Aorta (tissue), 5 donors: ENCODE data around the gene DEAF1. TPM values are rescaled to one million over a fixed set of nuclear protein-coding genes. Genes with fewer than 3 reads are reported as not detected.
"Not testable (repeated sequence)": the region's sequence is repeated elsewhere in the genome, so short reads cannot be mapped to it uniquely, and the experiment has no call there.

ENCODE experiments used
- ATAC-seq: fragments of 200-7000 bp; cut with Tn5 transposase; one replicate; pipeline ENCODE4 v1.9.1; 2022; ENCODE audit warnings: moderate library complexity; ENCODE audit not compliant: low FRiP score
- DNase-seq, 2 donors: peaks; one replicate each; pipeline ENCODE4 v3.0.0-alpha.2; 2020
- H3K27ac ChIP-seq, 2 donors: one replicate each; pipeline ENCODE4 v1.5.1; 2013; ENCODE audit warnings: low read length in 2 of 2, mild to moderate bottlenecking in 2 of 2, moderate library complexity in 2 of 2, control low read depth in 1 of 2, inconsistent platforms in 1 of 2, low read depth in 1 of 2
- H3K27me3 ChIP-seq, 2 donors: one replicate each; pipeline ENCODE4 v1.6.1; 2013; ENCODE audit warnings: control low read depth in 1 of 2, low read length in 1 of 2, mild to moderate bottlenecking in 1 of 2, moderate library complexity in 1 of 2; ENCODE audit not compliant: insufficient read depth in 2 of 2, control insufficient read depth in 1 of 2
- H3K36me3 ChIP-seq, 2 donors: one replicate each; pipeline ENCODE4 v1.6.1; 2013; ENCODE audit warnings: control low read depth in 1 of 2, low read length in 1 of 2, mild to moderate bottlenecking in 1 of 2; ENCODE audit not compliant: insufficient read depth in 2 of 2, control insufficient read depth in 1 of 2
- H3K4me1 ChIP-seq, 2 donors: one replicate each; pipeline ENCODE4 v1.6.1; 2013; ENCODE audit warnings: low read length in 2 of 2, control low read depth in 1 of 2, mild to moderate bottlenecking in 1 of 2, moderate library complexity in 1 of 2; ENCODE audit not compliant: insufficient read depth in 2 of 2, control insufficient read depth in 1 of 2
- H3K4me3 ChIP-seq, 2 donors: one replicate each; pipeline ENCODE4 v1.5.1; 2013; ENCODE audit warnings: low read length in 2 of 2, control low read depth in 1 of 2, mild to moderate bottlenecking in 1 of 2
- H3K9me3 ChIP-seq: one replicate; pipeline ENCODE4 v1.6.1; 2013; ENCODE audit warnings: mild to moderate bottlenecking, low read length; ENCODE audit not compliant: control insufficient read depth
- WGBS, 2 donors: extraction: QIAGEN DNeasy Blood & Tissue Kit; methylation state at CpG; one replicate each; pipeline ENCODE4 v1.1.7; 2013; 5-methylcytosine and 5-hydroxymethylcytosine counted together
- intact Hi-C, 2 donors: fragments of 100-400 bp; cut with DNase I; formaldehyde crosslinking; loops; one replicate each; pipeline versions ENCODE4 v1.14.2 to v1.15.0; 2022
- polyA plus RNA-seq, 2 donors: library from polyadenylated mRNA; stranded (reverse); fragments of 200-250 nt; gene quantifications; one replicate each; pipeline ENCODE4 v1.2.3, GENCODE V29; 2013
- total RNA-seq, 2 donors: library from RNA; stranded (reverse); fragmentation: NEBNext Ultra II Directional; extraction: Animal tissue kit (Norgen Biotek cat#: 25700); gene quantifications; one replicate each; pipeline ENCODE4 v1.2.1, GENCODE V29; 2021
- donor health status: healthy with polysubstance abuse.
- donor health status: Bipolar disorder and iron deficiency.
- donor health status: DM: no; HTN: no; CAD: no.
- donor health status: DM: no; HTN: no; CAD: no.
- donor health status: DM: yes; HTN: yes; CAD: no.

DEAF1 gene
- total and polyA plus RNA-seq, 4 donors, result 15.7 to 59.5 (median 42.6) TPM

DNA sequence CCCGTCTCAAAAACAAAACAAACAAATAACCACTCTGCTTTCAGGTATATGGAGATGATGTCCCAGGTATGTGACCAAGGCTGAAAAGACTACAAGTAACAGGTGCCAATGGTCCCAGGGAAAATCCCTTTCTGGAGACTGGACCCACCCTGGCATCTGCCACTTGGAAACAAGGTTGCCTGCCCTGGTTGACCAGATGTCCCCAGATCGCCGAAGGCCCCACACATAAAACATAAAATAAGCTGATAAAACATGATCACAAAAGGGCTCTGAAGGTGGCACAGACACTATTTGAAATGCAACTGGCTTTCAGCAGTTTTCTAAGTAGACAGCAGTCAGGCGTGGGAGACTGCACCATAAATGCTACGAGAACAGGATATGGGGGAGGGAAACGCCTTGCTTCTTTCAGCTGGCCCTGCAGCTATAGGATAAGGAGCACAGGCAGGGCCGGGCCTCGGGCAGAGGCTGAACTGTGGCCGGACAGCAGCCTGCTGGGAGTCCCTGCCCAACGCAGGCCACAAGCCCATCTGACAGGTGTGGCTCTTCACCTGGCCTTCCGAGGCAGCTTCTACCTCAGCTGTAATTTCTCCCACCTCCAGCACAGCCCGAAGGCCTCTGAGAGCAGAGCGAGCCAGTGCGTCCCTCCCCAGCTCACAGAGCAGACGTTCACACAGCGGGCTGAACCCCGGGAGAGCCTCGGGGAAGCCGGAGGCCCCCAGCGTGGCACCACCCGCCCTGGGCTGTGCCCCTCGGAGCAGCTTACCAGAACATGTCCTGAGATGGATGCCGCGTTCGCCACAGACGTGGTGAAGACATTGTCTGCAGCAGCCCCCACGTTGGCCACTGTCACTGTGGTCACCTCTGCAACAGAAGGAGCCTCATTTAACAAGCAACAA, 4.0 kb downstream of the DEAF1 start:
- intact Hi-C loops, result no loop called here
- H3K36me3 ChIP-seq, result peaks cover 0 to 4% of the 10 kb centered on the region in 2 donors

DNA sequence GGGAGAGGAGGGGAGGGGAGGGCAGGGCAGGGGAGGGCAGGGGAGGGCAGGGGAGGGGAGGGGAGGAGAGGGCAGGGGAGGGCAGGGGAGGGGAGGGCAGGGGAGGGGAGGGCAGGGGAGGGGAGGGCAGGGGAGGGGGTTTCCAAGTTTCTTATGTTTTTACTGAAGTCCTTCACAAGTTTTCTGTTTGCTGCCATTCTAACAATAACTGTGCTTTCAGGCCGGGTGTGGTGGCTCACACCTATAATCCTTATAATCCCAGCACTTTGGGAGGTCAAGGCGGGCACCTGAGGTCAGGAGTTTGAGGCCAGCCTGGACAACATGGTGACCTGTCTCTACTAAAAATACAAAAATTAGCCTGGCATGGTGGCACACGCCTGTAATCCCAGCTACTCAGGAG, 4.8 kb downstream of the DEAF1 start:
- H3K4me3 ChIP-seq, intact Hi-C loops, H3K27ac ChIP-seq, DNase-seq, H3K4me1 ChIP-seq, ATAC-seq, H3K36me3 ChIP-seq, H3K9me3 ChIP-seq, H3K27me3 ChIP-seq: not testable (repeated sequence)
- WGBS, 2 donors, result 94 to 97% methylated on average over 3 of the region's 3 CpGs

More for the DNA sequence above, 4.0 kb downstream of the DEAF1 start:
- Histone ChIP-seq H3K4me1 (no peaks in the 10 kb centered on the region), H3K9me3 (no peaks in the 10 kb centered on the region), H3K27ac (no peak overlapping the region), H3K27me3 (no peaks in the 10 kb centered on the region), H3K4me3 (no peak overlapping the region)
- ATAC-seq (no peak), DNase-seq (no peak)
- WGBS, 2 donors, result 82% methylated on average over 27 of the region's 27 CpGs

DNA sequence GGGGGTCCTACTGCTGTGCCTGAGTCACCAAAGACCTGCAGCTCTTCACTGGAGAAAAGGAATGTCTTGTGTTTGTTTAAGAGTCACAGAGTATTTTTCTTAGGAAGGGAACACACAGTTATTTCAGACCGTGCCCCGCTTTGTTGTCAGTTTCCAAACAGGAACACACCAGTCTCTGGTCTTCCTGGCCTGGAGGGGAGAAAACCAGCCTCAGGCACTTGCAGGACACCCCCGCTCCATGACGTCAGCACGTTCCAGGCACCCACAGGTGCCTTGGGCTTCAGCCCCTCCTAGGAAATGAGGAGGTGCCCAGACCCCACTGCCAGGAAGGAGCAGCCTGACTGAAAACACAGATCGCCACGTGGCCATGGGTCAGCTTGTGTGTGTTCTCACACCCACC, 5.4 kb downstream of the DEAF1 start:
- H3K9me3 ChIP-seq, result no peaks in the 10 kb centered on the region
- intact Hi-C loops, result no loop called here
- H3K4me3 ChIP-seq, result no peak overlapping the region
- no peak overlapping the region for H3K27ac ChIP-seq
- H3K36me3 ChIP-seq, result peaks cover 0 to 4% of the 10 kb centered on the region in 2 donors
- no peaks in the 10 kb centered on the region for H3K4me1 ChIP-seq
- H3K27me3 ChIP-seq, result no peaks in the 10 kb centered on the region
- WGBS, 2 donors, result 69 to 77% methylated on average over 7 of the region's 7 CpGs
- ATAC-seq, result no peak
- no peak for DNase-seq

DNA sequence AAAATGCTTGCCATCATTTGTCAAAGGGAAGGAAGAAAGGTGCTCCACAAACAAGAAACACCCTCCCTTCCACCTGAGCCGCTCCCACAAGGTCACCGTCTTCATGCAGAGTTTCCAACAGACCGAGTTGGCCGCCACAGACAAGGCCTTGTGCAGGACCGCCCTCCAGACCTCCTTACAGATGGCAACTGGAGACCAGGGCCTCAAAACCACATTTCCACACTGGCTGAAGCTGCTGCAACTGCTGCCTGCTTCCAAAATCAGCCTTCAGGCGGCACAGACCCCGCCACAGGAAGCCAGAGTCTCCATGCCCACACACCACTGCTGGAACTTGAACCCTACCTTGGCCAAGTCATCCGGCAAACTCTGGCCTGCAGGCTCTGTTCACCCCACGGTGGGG, 6.3 kb downstream of the DEAF1 start:
- Histone ChIP-seq H3K36me3 (peaks cover 0 to 4% of the 10 kb centered on the region in 2 donors), H3K27me3 (no peaks in the 10 kb centered on the region), H3K9me3 (no peaks in the 10 kb centered on the region), H3K27ac (no peak overlapping the region), H3K4me3 (no peak overlapping the region), H3K4me1 (no peaks in the 10 kb centered on the region)
- intact Hi-C loops, result no loop called here
- no peak for ATAC-seq
- DNase-seq, result no peak
- 91 to 92% methylated on average over 9 of the region's 9 CpGs for WGBS, 2 donors

DNA sequence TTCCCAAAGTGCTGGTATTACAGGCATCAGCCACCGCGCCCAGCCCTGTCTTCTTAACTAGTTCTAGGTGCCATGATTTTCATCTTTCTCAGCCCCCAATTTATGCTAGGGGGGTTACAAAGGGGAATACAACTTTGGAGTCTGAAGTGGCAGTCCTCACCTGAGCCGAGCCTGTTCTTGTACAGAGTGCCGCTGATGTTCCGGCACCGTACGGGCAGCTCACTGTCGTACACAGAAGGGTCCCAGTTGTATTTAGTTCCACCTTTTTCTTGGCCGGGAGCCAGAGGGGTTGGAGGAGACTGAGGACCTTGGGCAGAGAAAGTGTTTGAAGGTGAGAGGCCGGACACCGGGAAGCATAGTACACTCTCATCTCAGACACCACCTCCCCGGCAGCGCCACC, 7.3 kb downstream of the DEAF1 start:
- H3K9me3 ChIP-seq, result no peaks in the 10 kb centered on the region
- no peak overlapping the region for H3K27ac ChIP-seq
- DNase-seq (no peak), ATAC-seq (no peak)
- intact Hi-C loops, result no loop called here
- no peak overlapping the region for H3K4me3 ChIP-seq
- H3K4me1 ChIP-seq, result no peaks in the 10 kb centered on the region
- peaks cover under 1 to 4% of the 10 kb centered on the region in 2 donors for H3K36me3 ChIP-seq
- 86 to 88% methylated on average over 13 of the region's 13 CpGs for WGBS, 2 donors
- H3K27me3 ChIP-seq, result no peaks in the 10 kb centered on the region

DNA sequence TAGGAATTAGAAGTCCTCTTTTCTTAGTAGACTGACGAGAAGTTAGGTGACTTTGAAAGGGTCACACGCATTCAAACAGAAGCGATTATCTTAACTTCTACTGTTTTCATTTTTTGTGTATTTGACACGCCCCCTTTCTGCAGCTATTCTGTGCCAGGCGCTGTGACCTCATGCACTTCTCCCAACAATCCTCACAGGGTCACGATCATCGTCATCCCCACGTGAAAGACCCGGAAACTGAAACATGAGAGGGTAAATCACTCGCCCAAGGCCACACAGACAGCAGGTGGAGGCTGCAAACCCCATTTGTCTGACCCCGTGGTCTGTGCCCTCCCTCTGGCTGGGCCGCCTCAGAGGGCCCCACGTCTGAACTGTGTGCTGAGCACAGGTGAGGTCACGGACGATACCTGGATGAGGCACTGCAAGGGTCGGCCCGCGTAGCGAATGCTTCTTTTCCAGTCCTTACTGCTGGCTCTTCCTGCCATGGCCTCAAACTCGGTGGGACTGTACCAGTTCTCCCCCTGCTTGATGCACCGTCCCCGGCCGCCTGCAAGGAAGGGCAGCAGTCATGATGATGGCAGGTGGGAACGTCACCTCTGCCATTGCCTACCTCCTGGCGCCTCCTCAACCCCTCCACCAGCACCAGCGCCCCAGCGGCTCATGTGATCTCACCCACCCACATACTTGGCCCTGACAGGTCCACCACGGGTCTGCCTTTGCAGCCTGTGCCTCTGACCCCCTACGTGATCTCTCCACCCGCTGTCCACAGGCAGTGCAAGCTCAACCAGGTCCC, 8.4 kb downstream of the DEAF1 start:
- 89 to 92% methylated on average over 30 of the region's 30 CpGs for WGBS, 2 donors
- intact Hi-C loops, result no loop called here
- Histone ChIP-seq H3K4me3 (no peak overlapping the region), H3K9me3 (no peaks in the 10 kb centered on the region), H3K4me1 (no peaks in the 10 kb centered on the region), H3K36me3 (peaks cover 3 to 4% of the 10 kb centered on the region in 2 donors), H3K27ac (no peak overlapping the region), H3K27me3 (no peaks in the 10 kb centered on the region)
- DNase-seq (no peak), ATAC-seq (no peak)

DNA sequence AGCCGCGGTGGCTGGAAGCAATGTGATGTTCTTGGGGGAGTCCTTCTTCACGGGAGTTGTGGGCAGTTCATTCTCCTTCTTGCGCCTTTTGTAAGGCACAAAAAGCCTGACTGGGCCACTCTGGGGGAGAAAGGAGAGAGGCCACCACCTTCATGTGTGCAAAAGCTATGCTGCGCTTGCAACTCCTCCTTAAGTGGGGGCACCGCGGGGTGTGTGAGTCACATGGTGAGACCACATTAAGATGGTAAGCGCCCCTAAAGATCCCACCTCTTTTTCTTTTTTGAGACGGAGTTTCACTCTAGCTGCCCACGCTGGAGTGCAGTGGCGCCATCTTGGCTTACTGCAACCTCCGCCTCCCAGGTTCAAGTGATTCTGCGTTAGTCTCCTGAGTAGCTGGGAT, 14.1 kb downstream of the DEAF1 start:
- WGBS, 2 donors, result 93 to 95% methylated on average over 13 of the region's 13 CpGs
- no peaks in the 10 kb centered on the region for H3K4me1 ChIP-seq
- no peak overlapping the region for H3K27ac ChIP-seq
- H3K4me3 ChIP-seq, result no peak overlapping the region
- DNase-seq, result no peak
- peaks cover 2 to 3% of the 10 kb centered on the region in 2 donors for H3K36me3 ChIP-seq
- no peak for ATAC-seq
- H3K9me3 ChIP-seq, result no peaks in the 10 kb centered on the region
- intact Hi-C loops, result no loop called here
- no peaks in the 10 kb centered on the region for H3K27me3 ChIP-seq

DNA sequence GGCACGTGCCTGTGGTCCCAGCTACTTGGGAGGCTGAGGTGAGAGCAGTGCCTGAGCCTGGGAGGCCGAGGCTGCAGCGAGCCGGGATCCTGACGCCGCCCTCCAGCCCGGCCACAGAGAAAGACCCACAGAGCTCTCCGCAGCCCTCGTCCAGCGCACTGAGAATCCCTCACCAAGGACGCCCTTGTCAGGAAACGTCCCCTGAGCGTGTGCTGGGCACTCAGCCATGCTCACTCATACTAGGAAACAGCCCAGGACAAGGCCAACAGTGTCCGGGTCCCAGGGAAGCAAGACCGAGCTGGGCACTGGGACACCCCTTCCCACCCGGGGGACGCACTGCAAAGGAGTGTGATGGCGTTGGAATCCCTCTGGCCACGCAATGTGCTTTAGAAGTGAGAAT, 14.5 kb downstream of the DEAF1 start:
- H3K4me1 ChIP-seq, result no peaks in the 10 kb centered on the region
- DNase-seq (no peak), ATAC-seq (no peak)
- no peak overlapping the region for H3K27ac ChIP-seq
- intact Hi-C loops, result no loop called here
- H3K36me3 ChIP-seq, result peaks cover 2 to 3% of the 10 kb centered on the region in 2 donors
- H3K27me3 ChIP-seq, result no peaks in the 10 kb centered on the region
- H3K4me3 ChIP-seq, result no peak overlapping the region
- no peaks in the 10 kb centered on the region for H3K9me3 ChIP-seq
- WGBS, 2 donors, result 87% methylated on average over 19 of the region's 19 CpGs
